ENCODE data around the gene DAB2IP.

GRCh38 chr9:121633736-121634135 is 17.7 kb upstream of the DAB2IP start:
- TF ChIP-seq EZH2 (IDR thresholded peaks at IDR 0.05; ENCODE audit: borderline replicate concordance, insufficient read depth, low read length, poor library complexity, severe bottlenecking) (no peak), SMC3 (conservative IDR thresholded peaks at IDR 0.05; ENCODE audit: poor library complexity) (no peak), MXI1 (conservative IDR thresholded peaks at IDR 0.05; ENCODE audit: poor library complexity, severe bottlenecking) (no peak)

Measured in neural cell (in vitro differentiated cells).